Activated gamma-delta T cell (primary cell): ENCODE measurements around the gene MYO9A.
"Not testable (repeated sequence)": the region's sequence is repeated elsewhere in the genome, so short reads cannot be mapped to it uniquely, and the experiment has no call there.

Source experiments
- DNase-seq: peaks from one replicate; lab custom pipeline; 2025; lab: John Stamatoyannopoulos, UW

MYO9A gene

GRCh38 chr15:71945012-71945411, 172.9 kb downstream of the MYO9A start:
- no peak for DNase-seq

GRCh38 chr15:71943806-71944205, 174.1 kb downstream of the MYO9A start:
- DNase-seq, result no peak

GRCh38 chr15:71939981-71940588, 177.9 kb downstream of the MYO9A start:
- DNase-seq, result no peak

- DNase-seq, result no peak
These were observed 180.2 kb downstream of the MYO9A start for GRCh38 chr15:71937650-71938311.

GRCh38 chr15:71934446-71934845, 183.5 kb downstream of the MYO9A start:
- no peak for DNase-seq

GRCh38 chr15:71932689-71933088, 185.3 kb downstream of the MYO9A start:
- no peak for DNase-seq

GRCh38 chr15:71931261-71931660, 186.7 kb downstream of the MYO9A start:
- no peak for DNase-seq

- no peak for DNase-seq
These were observed 192.8 kb downstream of the MYO9A start for GRCh38 chr15:71925145-71925544.

GRCh38 chr15:71921191-71921590, 196.8 kb downstream of the MYO9A start:
- no peak for DNase-seq

GRCh38 chr15:71920573-71920972, 197.4 kb downstream of the MYO9A start:
- DNase-seq, result no peak

GRCh38 chr15:71916834-71917233, 201.1 kb downstream of the MYO9A start:
- no peak for DNase-seq

- DNase-seq, result no peak
These were observed 203.9 kb downstream of the MYO9A start for GRCh38 chr15:71914092-71914491.

- DNase-seq, result no peak
These were observed 218.3 kb downstream of the MYO9A start for GRCh38 chr15:71899674-71900073.

GRCh38 chr15:71893691-71894090, 224.3 kb downstream of the MYO9A start:
- DNase-seq, result no peak

GRCh38 chr15:71892335-71892734, 225.6 kb downstream of the MYO9A start:
- DNase-seq, result no peak

GRCh38 chr15:71891026-71891425, 226.9 kb downstream of the MYO9A start:
- no peak for DNase-seq

- no peak for DNase-seq
These were observed 228.0 kb downstream of the MYO9A start for GRCh38 chr15:71889947-71890346.

- no peak for DNase-seq
These were observed 228.6 kb downstream of the MYO9A start for GRCh38 chr15:71889385-71889784.

GRCh38 chr15:71888797-71889196, 229.2 kb downstream of the MYO9A start:
- no peak for DNase-seq

- DNase-seq, result no peak
These were observed 232.6 kb downstream of the MYO9A start for GRCh38 chr15:71885390-71885789.

GRCh38 chr15:71883447-71883846, 234.5 kb downstream of the MYO9A start:
- no peak for DNase-seq

- no peak for DNase-seq
These were observed 237.7 kb downstream of the MYO9A start for GRCh38 chr15:71880276-71880675.

- no peak for DNase-seq
These were observed 243.7 kb downstream of the MYO9A start for GRCh38 chr15:71874245-71874644.

GRCh38 chr15:71858232-71858631, 259.7 kb downstream of the MYO9A start:
- DNase-seq, result not testable (repeated sequence)
